HEK293 (cell line): ENCODE results near the gene C9orf43.
"Not testable (repeated sequence)": the region's sequence is repeated elsewhere in the genome, so short reads cannot be mapped to it uniquely, and the experiment has no call there.

ENCODE experiments used
- CTCF ChIA-PET: fragments of 350-600 bp; formaldehyde crosslinking; extraction: SDS; loops from one replicate; lab custom pipeline; 2021; ENCODE audit warnings: antibody characterized with exemption; lab: Yijun Ruan, JAX
- POLR2A ChIA-PET: fragments of 300-600 bp; formaldehyde crosslinking; extraction: SDS; loops from one replicate; lab custom pipeline; 2020; ENCODE audit warnings: antibody characterized with exemption, inconsistent platforms; lab: Yijun Ruan, JAX
- H3K27ac ChIP-seq: fragments of 200-500 bp; sonication (Bioruptor generic); 2 replicates; pipeline ENCODE4 v1.5.1; 2014; ENCODE audit warnings: low read depth, low read length, control low read depth, inconsistent platforms; ENCODE audit errors: extremely low read depth
- H3K36me3 ChIP-seq, 2 experiments: fragments of 200-500 bp in 1 of 2; sonication (Bioruptor generic) in 1 of 2; 1 replicate in 1 of 2; 2 replicates in 1 of 2; pipeline ENCODE4 v1.5.1; 2014 to 2017; ENCODE audit warnings: inconsistent platforms in 2 of 2, low read length in 2 of 2; ENCODE audit not compliant: control insufficient read depth in 2 of 2, insufficient read depth in 1 of 2
- H3K4me1 ChIP-seq: fragments of 200-500 bp; sonication (Bioruptor generic); 2 replicates; pipeline ENCODE4 v1.5.1; 2014; ENCODE audit warnings: mild to moderate bottlenecking, low read length, inconsistent platforms; ENCODE audit not compliant: control insufficient read depth, insufficient read depth
- H3K4me3 ChIP-seq: 2 replicates; pipeline ENCODE4 v1.5.1; 2011; ENCODE audit warnings: low read depth, mild to moderate bottlenecking, control low read depth, low read length, moderate library complexity
- H3K9me3 ChIP-seq: fragments of 200-500 bp; sonication (Bioruptor generic); 2 replicates; pipeline ENCODE4 v1.5.1; 2014; ENCODE audit warnings: low read depth, low read length, inconsistent platforms; ENCODE audit not compliant: control insufficient read depth, insufficient read depth
- CTCF ChIP-seq: fragments of 450-650 bp; formaldehyde crosslinking; IDR thresholded peaks from 2 replicates; pipeline ENCODE4 v1.5.1; 2016; ENCODE audit warnings: missing biosample characterization, missing genetic modification characterization
- OSR2 ChIP-seq: fragments of 450-650 bp; formaldehyde crosslinking; IDR thresholded peaks from 2 replicates; pipeline ENCODE4 v1.5.1; 2016; ENCODE audit warnings: missing biosample characterization, missing genetic modification characterization
- PRDM10 ChIP-seq: fragments of 450-650 bp; formaldehyde crosslinking; IDR thresholded peaks from 2 replicates; pipeline ENCODE4 v1.5.1; 2016; ENCODE audit warnings: missing biosample characterization, missing genetic modification characterization
- RBAK ChIP-seq: fragments of 450-650 bp; formaldehyde crosslinking; IDR thresholded peaks from 2 replicates; pipeline ENCODE4 v1.5.1; 2016; ENCODE audit warnings: missing biosample characterization, missing genetic modification characterization
- ZNF174 ChIP-seq: fragments of 450-650 bp; formaldehyde crosslinking; IDR thresholded peaks from 2 replicates; pipeline ENCODE4 v1.5.0; 2017; ENCODE audit warnings: missing biosample characterization, mild to moderate bottlenecking, missing genetic modification characterization
- ZNF2 ChIP-seq: fragments of 450-650 bp; formaldehyde crosslinking; IDR thresholded peaks from 2 replicates; pipeline ENCODE4 v1.5.1; 2016; ENCODE audit warnings: missing biosample characterization, missing genetic modification characterization
- ZNF501 ChIP-seq: fragments of 450-650 bp; formaldehyde crosslinking; IDR thresholded peaks from 2 replicates; pipeline ENCODE4 v1.5.1; 2016; ENCODE audit warnings: missing biosample characterization, missing genetic modification characterization
- ZNF610 ChIP-seq: fragments of 450-650 bp; formaldehyde crosslinking; IDR thresholded peaks from 2 replicates; pipeline ENCODE4 v1.5.1; 2016; ENCODE audit warnings: missing biosample characterization, missing genetic modification characterization, borderline replicate concordance
- ZNF629 ChIP-seq: fragments of 450-650 bp; formaldehyde crosslinking; IDR thresholded peaks from 2 replicates; pipeline ENCODE4 v1.5.1; 2017; ENCODE audit warnings: missing biosample characterization, missing genetic modification characterization
- ZNF654 ChIP-seq: fragments of 450-650 bp; formaldehyde crosslinking; IDR thresholded peaks from 2 replicates; pipeline ENCODE4 v1.5.1; 2016; ENCODE audit warnings: low read depth, missing biosample characterization, missing genetic modification characterization
- ZNF660 ChIP-seq: fragments of 450-650 bp; IDR thresholded peaks from 2 replicates; pipeline ENCODE4 v1.5.1; 2018; ENCODE audit warnings: missing biosample characterization, mild to moderate bottlenecking, missing genetic modification characterization
- ZNF792 ChIP-seq: fragments of 450-650 bp; formaldehyde crosslinking; IDR thresholded peaks from 2 replicates; pipeline ENCODE4 v1.5.1; 2016; ENCODE audit warnings: missing biosample characterization, missing genetic modification characterization
- ZXDB ChIP-seq: fragments of 450-650 bp; formaldehyde crosslinking; IDR thresholded peaks from 2 replicates; pipeline ENCODE4 v1.5.1; 2016; ENCODE audit warnings: missing biosample characterization, missing genetic modification characterization
- TF ChIP-seq, protein P1 (sequence below): fragments of 450-650 bp; formaldehyde crosslinking; IDR thresholded peaks from 2 replicates; pipeline ENCODE4 v1.5.1; 2016; ENCODE audit warnings: missing biosample characterization, missing genetic modification characterization

The C9orf43 gene

GRCh38 chr9:113403646-113404045 is 6.9 kb upstream of the C9orf43 start:
- POLR2A ChIA-PET, result interaction anchor here (0.9 to 1.9 kb wide), 3 partner anchors 60 to 64 kb away, joined by 3 to 5 read pairs (median 3); partner anchors contain the start of gene WDR31
- H3K27ac ChIP-seq, result no peak overlapping the region
- CTCF ChIA-PET, result interaction anchor here (0.6 to 5.0 kb wide), 10 partner anchors 27 to 1068 kb away, joined by 3 to 26 read pairs (median 4); partner anchors contain the start of genes CDC26 and PRPF4

GRCh38 chr9:113406353-113406752 is 4.2 kb upstream of the C9orf43 start:
- POLR2A ChIA-PET, result interaction anchor here (0.7 kb wide), 1 partner anchor 41 kb away, joined by 6 read pairs; no protein-coding TSS in a partner anchor
- not testable (repeated sequence) for H3K4me1 ChIP-seq, H3K9me3 ChIP-seq, H3K27ac ChIP-seq, H3K4me3 ChIP-seq
- CTCF ChIA-PET, result interaction anchor here (0.6 to 1.9 kb wide), 8 partner anchors 11 to 253 kb away, joined by 3 to 11 read pairs (median 3); no protein-coding TSS in a partner anchor
- H3K36me3 ChIP-seq, result peaks cover 13 to 28% of the 10 kb centered on the region in 2 experiments
- peak; percentile 46; the same call in 1 of the 2 replicates for TF ChIP-seq PRDM10 (tag by site-specific recombination)

More at GRCh38 chr9:113403646-113404045, 6.9 kb upstream of the C9orf43 start:
- Histone ChIP-seq H3K4me3 (no peak overlapping the region), H3K4me1 (peaks cover 5% of the 10 kb centered on the region), H3K9me3 (no peaks in the 10 kb centered on the region), H3K36me3 (peaks cover 7 to 17% of the 10 kb centered on the region in 2 experiments)
- TF ChIP-seq, protein P1, sequence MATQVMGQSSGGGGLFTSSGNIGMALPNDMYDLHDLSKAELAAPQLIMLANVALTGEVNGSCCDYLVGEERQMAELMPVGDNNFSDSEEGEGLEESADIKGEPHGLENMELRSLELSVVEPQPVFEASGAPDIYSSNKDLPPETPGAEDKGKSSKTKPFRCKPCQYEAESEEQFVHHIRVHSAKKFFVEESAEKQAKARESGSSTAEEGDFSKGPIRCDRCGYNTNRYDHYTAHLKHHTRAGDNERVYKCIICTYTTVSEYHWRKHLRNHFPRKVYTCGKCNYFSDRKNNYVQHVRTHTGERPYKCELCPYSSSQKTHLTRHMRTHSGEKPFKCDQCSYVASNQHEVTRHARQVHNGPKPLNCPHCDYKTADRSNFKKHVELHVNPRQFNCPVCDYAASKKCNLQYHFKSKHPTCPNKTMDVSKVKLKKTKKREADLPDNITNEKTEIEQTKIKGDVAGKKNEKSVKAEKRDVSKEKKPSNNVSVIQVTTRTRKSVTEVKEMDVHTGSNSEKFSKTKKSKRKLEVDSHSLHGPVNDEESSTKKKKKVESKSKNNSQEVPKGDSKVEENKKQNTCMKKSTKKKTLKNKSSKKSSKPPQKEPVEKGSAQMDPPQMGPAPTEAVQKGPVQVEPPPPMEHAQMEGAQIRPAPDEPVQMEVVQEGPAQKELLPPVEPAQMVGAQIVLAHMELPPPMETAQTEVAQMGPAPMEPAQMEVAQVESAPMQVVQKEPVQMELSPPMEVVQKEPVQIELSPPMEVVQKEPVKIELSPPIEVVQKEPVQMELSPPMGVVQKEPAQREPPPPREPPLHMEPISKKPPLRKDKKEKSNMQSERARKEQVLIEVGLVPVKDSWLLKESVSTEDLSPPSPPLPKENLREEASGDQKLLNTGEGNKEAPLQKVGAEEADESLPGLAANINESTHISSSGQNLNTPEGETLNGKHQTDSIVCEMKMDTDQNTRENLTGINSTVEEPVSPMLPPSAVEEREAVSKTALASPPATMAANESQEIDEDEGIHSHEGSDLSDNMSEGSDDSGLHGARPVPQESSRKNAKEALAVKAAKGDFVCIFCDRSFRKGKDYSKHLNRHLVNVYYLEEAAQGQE (tag by site-specific recombination), result no peak
- TF ChIP-seq ZNF501 (tag by site-specific recombination) (no peak), OSR2 (tag by site-specific recombination) (no peak), RBAK (no peak), ZNF610 (tag by site-specific recombination) (no peak), ZNF792 (no peak), ZXDB (tag by site-specific recombination) (no peak), ZNF174 (tag by site-specific recombination) (no peak)

DNA sequence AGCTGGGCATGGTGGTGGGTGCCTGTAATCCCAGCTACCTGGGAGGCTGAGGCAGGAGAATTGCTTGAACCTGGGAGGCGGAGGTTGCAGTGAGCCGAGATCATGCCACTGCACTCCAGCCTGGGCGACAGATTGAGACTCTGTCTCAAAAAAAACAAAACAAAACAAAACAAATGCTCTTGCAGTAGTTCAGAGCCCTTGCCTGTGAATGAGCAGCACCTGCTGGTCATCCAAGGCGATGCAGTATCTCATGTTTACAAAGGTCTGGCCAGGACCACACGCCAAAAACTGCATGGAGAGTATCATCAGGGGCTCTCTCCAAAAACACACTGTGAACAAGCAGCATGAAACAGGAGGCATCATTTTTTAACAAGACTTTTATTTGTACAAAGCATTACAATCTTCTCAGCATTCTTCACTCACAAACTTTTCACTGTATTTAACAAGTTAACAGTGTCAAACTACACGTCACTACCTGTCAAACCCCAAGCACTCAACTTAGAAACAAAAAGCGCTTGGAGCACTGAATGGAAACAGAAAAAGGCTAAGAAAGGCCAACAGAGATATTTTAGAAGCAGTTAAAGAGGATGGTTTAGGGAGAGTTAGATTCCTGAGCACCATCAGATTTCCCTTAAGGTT is 3.6 kb upstream of the C9orf43 start:
- POLR2A ChIA-PET, result interaction anchor here (0.7 kb wide), 1 partner anchor 41 kb away, joined by 6 read pairs; no protein-coding TSS in a partner anchor
- H3K4me1 ChIP-seq, H3K4me3 ChIP-seq, H3K27ac ChIP-seq, H3K9me3 ChIP-seq: not testable (repeated sequence)
- peaks cover 13 to 28% of the 10 kb centered on the region in 2 experiments for H3K36me3 ChIP-seq
- TF ChIP-seq ZNF660 (tag by site-specific recombination) (0 out of 2 replicates have a peak, but pooled peaks have one; percentile 35), ZNF629 (tag by site-specific recombination) (0 out of 2 replicates have a peak, but pooled peaks have one; percentile 18), ZNF654 (tag by site-specific recombination) (peak; percentile 80), ZNF2 (tag by site-specific recombination) (peak; percentile 31; the same call in 1 of the 2 replicates), CTCF (0 out of 2 replicates have a peak, but pooled peaks have one; percentile 61)
- CTCF ChIA-PET, result interaction anchor here (0.6 to 2.0 kb wide), 11 partner anchors 12 to 248 kb away, joined by 3 to 11 read pairs (median 3); partner anchors contain the start of genes CDC26 and PRPF4
